IMR-90 (cell line): ENCODE results near the gene ADH5. TPM values are rescaled to one million over a fixed set of nuclear protein-coding genes. Genes with fewer than 3 reads are reported as not detected.

ENCODE experiments used
- ATAC-seq: fragments of 200-7000 bp; cut with Tn5 transposase; 2 replicates; pipeline ENCODE4 v1.9.1; 2020; ENCODE audit warnings: low read depth, mild to moderate bottlenecking, moderate library complexity
- BruUV-seq: library from RNA; stranded (reverse); fragments of 400-500 nt; replicated peaks from 2 replicates; lab custom pipeline; 2021; lab: Mats Ljungman, UMichigan
- CTCF ChIA-PET: fragments of 300-600 bp; formaldehyde crosslinking; extraction: SDS; loops from one replicate; lab custom pipeline; 2021; ENCODE audit warnings: antibody characterized with exemption; lab: Yijun Ruan, JAX
- POLR2A ChIA-PET: fragments of 300-600 bp; sonication (Branson Sonifier 250); formaldehyde crosslinking; loops from one replicate; lab custom pipeline; 2022; ENCODE audit warnings: antibody characterized with exemption; ENCODE audit not compliant: unreplicated experiment; lab: Charles Lee
- DNase-seq: peaks from one replicate; pipeline ENCODE4 v3.0.0; 2013
- H2AFZ ChIP-seq: replicated peaks from 2 replicates; pipeline ENCODE3; 2013; ENCODE audit warnings: low read length, mild to moderate bottlenecking; ENCODE audit not compliant: poor library complexity
- H2AK5ac ChIP-seq: 2 replicates; pipeline ENCODE4 v1.6.1; 2013; ENCODE audit warnings: low read depth, low read length, inconsistent platforms
- H2AK9ac ChIP-seq: replicated peaks from 2 replicates; pipeline ENCODE3; 2013; ENCODE audit warnings: mild to moderate bottlenecking, low read depth, low read length, moderate library complexity; ENCODE audit not compliant: poor library complexity
- H2BK120ac ChIP-seq: 2 replicates; pipeline ENCODE4 v1.6.1; 2013; ENCODE audit warnings: low read depth, low read length, inconsistent platforms
- H2BK15ac ChIP-seq: 3 replicates; pipeline ENCODE4 v1.6.1; 2013; ENCODE audit warnings: low read depth, low read length, inconsistent platforms
- H2BK20ac ChIP-seq: 2 replicates; pipeline ENCODE4 v1.6.1; 2013; ENCODE audit warnings: low read depth, mild to moderate bottlenecking, inconsistent platforms, low read length, moderate library complexity
- H2BK5ac ChIP-seq: 2 replicates; pipeline ENCODE4 v1.6.1; 2013; ENCODE audit warnings: mild to moderate bottlenecking, low read depth, low read length, inconsistent platforms; ENCODE audit not compliant: poor library complexity, severe bottlenecking
- H3K14ac ChIP-seq: replicated peaks from 2 replicates; pipeline ENCODE4 v1.6.1; 2013; ENCODE audit warnings: low read depth, low read length, inconsistent platforms
- H3K18ac ChIP-seq: 2 replicates; pipeline ENCODE4 v1.6.1; 2013; ENCODE audit warnings: low read depth, low read length, control low read depth
- H3K23ac ChIP-seq: 2 replicates; pipeline ENCODE4 v1.6.1; 2013; ENCODE audit warnings: low read depth, low read length, inconsistent platforms
- H3K27ac ChIP-seq: 2 replicates; pipeline ENCODE4 v1.5.1; 2013; ENCODE audit warnings: mild to moderate bottlenecking, control low read depth, low read length; ENCODE audit not compliant: insufficient read depth
- H3K27me3 ChIP-seq: 2 replicates; pipeline ENCODE4 v1.6.1; 2013; ENCODE audit warnings: low read length; ENCODE audit not compliant: control insufficient read depth, insufficient read depth
- H3K36me3 ChIP-seq: 2 replicates; pipeline ENCODE4 v1.6.1; 2013; ENCODE audit warnings: low read length, mixed read lengths; ENCODE audit not compliant: control insufficient read depth, insufficient read depth
- H3K4ac ChIP-seq: 2 replicates; pipeline ENCODE4 v1.6.1; 2013; ENCODE audit warnings: low read depth, low read length, inconsistent platforms
- H3K4me1 ChIP-seq: 2 replicates; pipeline ENCODE4 v1.6.1; 2013; ENCODE audit warnings: low read length, mixed read lengths; ENCODE audit not compliant: control insufficient read depth, insufficient read depth
- H3K4me2 ChIP-seq: 2 replicates; pipeline ENCODE4 v1.6.1; 2013; ENCODE audit warnings: low read depth, mild to moderate bottlenecking, control low read depth, low read length, moderate library complexity
- H3K4me3 ChIP-seq: 2 replicates; pipeline ENCODE4 v1.5.1; 2013; ENCODE audit warnings: low read depth, mild to moderate bottlenecking, control low read depth, low read length, moderate library complexity; ENCODE audit not compliant: insufficient read depth
- H3K56ac ChIP-seq: 2 replicates; pipeline ENCODE4 v1.6.1; 2013; ENCODE audit warnings: low read length, inconsistent platforms; ENCODE audit not compliant: insufficient read depth; ENCODE audit errors: extremely low read depth
- H3K79me1 ChIP-seq, 2 experiments: 2 replicates each; pipeline ENCODE4 v1.6.1; 2013; ENCODE audit warnings: low read length in 2 of 2, inconsistent platforms in 1 of 2, low read depth in 1 of 2
- H3K9ac ChIP-seq: 2 replicates; pipeline ENCODE4 v1.6.1; 2013; ENCODE audit warnings: low read depth, low read length, control low read depth
- H3K9me1 ChIP-seq: 2 replicates; pipeline ENCODE4 v1.6.1; 2013; ENCODE audit warnings: low read length, inconsistent platforms; ENCODE audit not compliant: insufficient read depth
- H3K9me3 ChIP-seq: 2 replicates; pipeline ENCODE4 v1.6.1; 2013; ENCODE audit warnings: low read length; ENCODE audit not compliant: control insufficient read depth, insufficient read depth
- H4K20me1 ChIP-seq: 2 replicates; pipeline ENCODE4 v1.6.1; 2013; ENCODE audit warnings: low read length, inconsistent platforms; ENCODE audit not compliant: insufficient read depth
- H4K5ac ChIP-seq: 2 replicates; pipeline ENCODE4 v1.6.1; 2013; ENCODE audit warnings: mild to moderate bottlenecking, low read depth, low read length, control low read depth
- H4K8ac ChIP-seq, 2 experiments: 2 replicates each; pipeline ENCODE4 v1.6.1; 2013; ENCODE audit warnings: low read depth in 2 of 2, low read length in 2 of 2, control low read depth in 1 of 2, inconsistent platforms in 1 of 2
- H4K91ac ChIP-seq: 2 replicates; pipeline ENCODE4 v1.6.1; 2013; ENCODE audit warnings: low read depth, low read length, inconsistent platforms; ENCODE audit not compliant: insufficient read depth
- CEBPB ChIP-seq: IDR thresholded peaks from 2 replicates; pipeline ENCODE4 v1.6.1; 2012; ENCODE audit warnings: low read depth, low read length, improper control_type of control experiment
- FOS ChIP-seq: fragments of 150-350 bp; IDR thresholded peaks from 2 replicates; pipeline ENCODE4 v1.6.1; 2016; ENCODE audit warnings: low read depth, low read length
- MAFK ChIP-seq: IDR thresholded peaks from 2 replicates; pipeline ENCODE4 v1.6.1; 2012; ENCODE audit warnings: low read depth, low read length, improper control_type of control experiment
- NFE2L2 ChIP-seq: fragments of 150-350 bp; IDR thresholded peaks from 2 replicates; pipeline ENCODE4 v1.6.1; 2016; ENCODE audit warnings: low read depth, mild to moderate bottlenecking, low read length
- POLR2A ChIP-seq: IDR thresholded peaks from 2 replicates; pipeline ENCODE4 v1.6.1; 2012; ENCODE audit warnings: mild to moderate bottlenecking, low read depth, low read length
- RCOR1 ChIP-seq: IDR thresholded peaks from 2 replicates; pipeline ENCODE4 v1.6.1; 2012; ENCODE audit warnings: mild to moderate bottlenecking, low read length, improper control_type of control experiment; ENCODE audit not compliant: insufficient replicate concordance
- SMC3 ChIP-seq: fragments of 150-350 bp; IDR thresholded peaks from 2 replicates; pipeline ENCODE4 v1.6.1; 2016; ENCODE audit warnings: low read depth, mild to moderate bottlenecking, antibody characterized with exemption, low read length, moderate library complexity
- WGBS, 2 experiments: methylation state at CpG; one replicate each; pipeline versions ENCODE4 v1.1.5 to v1.1.7; 2013; ENCODE audit warnings: missing lambda C conversion rate in 2 of 2; ENCODE audit not compliant: insufficient read length in 1 of 2; ENCODE audit errors: extremely low coverage in 2 of 2; 5-methylcytosine and 5-hydroxymethylcytosine counted together
- dilution Hi-C: fragments of 300-500 bp; cut with HindIII; formaldehyde crosslinking; loops from one replicate; pipeline ENCODE4 v1.14.3; 2018; ENCODE audit warnings: low sequenced_read_pairs; ENCODE audit not compliant: unreplicated experiment
- in situ Hi-C: fragments of 300-500 bp; cut with MboI; formaldehyde crosslinking; loops from 3 replicates; pipeline ENCODE4 v1.14.3; 2019; ENCODE audit warnings: low sequenced_read_pairs, inconsistent platforms, mixed read lengths
- intact Hi-C: fragments of 100-400 bp; cut with micrococcal nuclease; formaldehyde crosslinking; loops from 2 replicates; pipeline ENCODE4 v1.10.0; 2022
- polyA plus RNA-seq, 3 experiments: library from polyadenylated mRNA; depleted of rRNA; stranded (reverse); fragments of >200 nt; gene quantifications; 2 replicates each; pipeline ENCODE4 v1.2.3, GENCODE V29; 2012; ENCODE audit warnings: low replicate concordance in 1 of 3
- total RNA-seq: library from RNA; depleted of rRNA; stranded (reverse); fragments of >200 nt; gene quantifications from 2 replicates; pipeline ENCODE4 v1.2.3, GENCODE V29; 2012

ADH5 gene
- total and polyA plus RNA-seq, 2 of the 4 experiments (the other 2 are of a cell fraction): 140 to 178 TPM

- no peak overlapping the region for H4K8ac ChIP-seq
- no peak overlapping the region for H3K4me3 ChIP-seq
- H3K4me2 ChIP-seq: peak overlapping the region; percentile 17; the same call in 1 of the 2 replicates
- H3K27me3 ChIP-seq: no peaks in the 10 kb centered on the region
- no peaks in the 10 kb centered on the region for H3K9me3 ChIP-seq
- peaks cover 35 to 64% of the 10 kb centered on the region in 2 experiments for H3K79me1 ChIP-seq
- no CpG with 5 or more reads among the region's 1 CpG for WGBS, 2 experiments
- no peaks in the 10 kb centered on the region for H3K36me3 ChIP-seq
- no TSS peak for BruUV-seq
- H3K14ac ChIP-seq: no peak overlapping the region
- no peak overlapping the region for H2BK15ac ChIP-seq
- no peak overlapping the region for H4K5ac ChIP-seq
- H3K23ac ChIP-seq: no peak overlapping the region
- DNase-seq (peak; percentile 3), ATAC-seq (no peak)
- H2AK9ac ChIP-seq: no peak overlapping the region
- CTCF ChIA-PET: interaction anchor here (1.3 kb wide), 1 partner anchor 34 kb away, joined by 3 read pairs; the partner anchor contains the start of gene METAP1
- no peak overlapping the region for H3K4ac ChIP-seq
- TF ChIP-seq MAFK (no peak), RCOR1 (no peak), FOS (no peak), CEBPB (no peak), SMC3 (no peak), POLR2A (no peak), NFE2L2 (no peak)
- in situ Hi-C loops: no loop called here
- intact Hi-C loops: no loop called here
- peaks cover 6% of the 10 kb centered on the region; the same call in 1 of the 2 replicates for H3K4me1 ChIP-seq
- H2AK5ac ChIP-seq: no peak overlapping the region
- POLR2A ChIA-PET: interaction anchor here (0.6 kb wide), 1 partner anchor 739 kb away, joined by 3 read pairs; no protein-coding TSS in a partner anchor
- H2AFZ ChIP-seq: no peak overlapping the region
- H4K20me1 ChIP-seq: no peaks in the 10 kb centered on the region; the same call in 1 of the 2 replicates
- 0 out of 2 replicates have a peak, but pooled peaks cover 3% of the 10 kb centered on the region for H3K9me1 ChIP-seq
- dilution Hi-C loops: no loop called here
- no peak overlapping the region for H3K27ac ChIP-seq
- H4K91ac ChIP-seq: no peak overlapping the region
- H3K18ac ChIP-seq: no peak overlapping the region
- H3K9ac ChIP-seq: no peak overlapping the region
- no peak overlapping the region for H2BK120ac ChIP-seq
- no peak overlapping the region for H3K56ac ChIP-seq
- no peak overlapping the region for H2BK5ac ChIP-seq
- no peak overlapping the region for H2BK20ac ChIP-seq
These were observed 59.4 kb downstream of the ADH5 start for GRCh38 chr4:99029018-99029735.
